ENCODE measurements around the gene C1orf56. TPM values are rescaled to one million over a fixed set of nuclear protein-coding genes. Genes with fewer than 3 reads are reported as not detected.
"Not testable (repeated sequence)": the region's sequence is repeated elsewhere in the genome, so short reads cannot be mapped to it uniquely, and the experiment has no call there.

C1orf56 gene
- polyA plus RNA-seq, 2 donors = 1.7 to 2.9 TPM

DNA sequence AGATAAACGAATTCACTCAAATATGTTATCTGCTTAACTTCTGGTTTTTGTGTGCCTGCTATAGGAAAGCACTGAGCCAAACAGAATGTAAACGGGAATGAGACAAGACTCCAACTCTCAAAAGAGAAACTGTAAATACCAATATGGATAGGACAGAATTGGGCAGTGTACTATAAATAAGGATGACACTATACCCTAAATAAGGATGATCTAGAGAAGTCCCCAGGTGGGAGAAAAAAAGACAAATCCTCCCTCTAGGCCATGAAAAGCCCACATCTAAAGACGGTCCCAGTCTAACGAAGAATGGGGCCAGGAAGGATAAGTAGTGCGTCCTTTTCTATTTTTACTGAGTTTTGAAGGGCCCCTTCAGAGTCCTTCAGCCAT, 21.5 kb downstream of the C1orf56 start:
- Histone ChIP-seq H3K9me3 (ENCODE audit: control insufficient read depth in 2 of 2, insufficient read depth in 1 of 2, low read depth in 1 of 2, low read length in 1 of 2) (no peaks in the 10 kb centered on the region), H3K4me3 (ENCODE audit: low read depth in 1 of 2, low read length in 2 of 2) (no peak overlapping the region), H3K27me3 (ENCODE audit: control insufficient read depth in 1 of 2, insufficient read depth in 2 of 2, low read length in 2 of 2) (no peaks in the 10 kb centered on the region), H3K36me3 (ENCODE audit: control insufficient read depth in 2 of 2, insufficient read depth in 2 of 2, low read length in 1 of 2) (peaks cover 0 to 3% of the 10 kb centered on the region in 2 donors), H3K4me1 (ENCODE audit: control insufficient read depth in 2 of 2, insufficient read depth in 2 of 2, low read length in 1 of 2) (no peaks in the 10 kb centered on the region), H3K27ac (ENCODE audit: low read depth in 2 of 2, low read length in 1 of 2) (peak overlapping the region in 1 of 2 donors; percentile 57)
- WGBS, 2 donors = 77 to 83% methylated on average over 5 of the region's 5 CpGs

DNA sequence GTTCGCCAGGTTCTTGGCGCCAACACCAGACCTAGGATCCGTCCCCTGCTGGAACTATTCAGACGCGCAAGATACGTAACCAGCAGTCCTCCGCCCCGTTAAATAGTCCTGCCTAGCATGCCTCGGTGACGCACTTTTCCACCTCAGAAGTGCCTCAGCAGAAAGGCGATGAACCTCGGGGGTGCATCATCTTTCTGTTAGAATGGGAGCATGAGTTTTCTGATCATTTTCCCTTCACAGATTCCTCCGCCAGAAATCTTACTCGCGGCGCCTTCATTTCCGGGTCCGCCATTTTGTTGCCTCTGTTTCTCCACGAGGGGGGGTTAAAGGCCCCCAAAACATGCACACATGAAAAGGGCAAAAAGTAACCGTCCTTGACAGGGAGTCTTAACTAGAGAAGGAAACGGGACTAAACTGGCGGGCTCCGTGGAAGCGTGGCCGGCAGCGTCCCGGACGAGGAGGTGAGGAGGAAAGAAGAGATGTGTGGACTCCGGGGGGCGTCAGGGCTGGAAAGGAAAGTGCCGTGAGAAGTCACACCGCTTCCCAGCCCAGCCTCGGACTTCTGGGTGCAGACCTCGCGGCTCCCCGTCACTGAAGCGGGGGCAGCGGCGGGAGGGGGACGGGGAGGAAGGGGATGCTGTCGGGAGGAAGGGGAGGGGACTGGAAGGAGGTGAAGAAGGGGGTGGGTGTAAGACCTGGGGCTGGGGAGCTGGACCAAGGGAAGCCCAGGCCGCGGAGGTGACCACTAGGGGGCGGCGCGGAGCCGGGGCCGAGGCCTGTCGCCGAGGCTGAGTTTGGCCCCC, 23.1 kb downstream of the C1orf56 start, which contains the start of gene GABPB2:
TSS of gene GABPB2 (plus strand) at position 288 of the 803 bp plus-strand sequence. CDS start 17,429 bp downstream, outside the sequence.
- WGBS, 2 donors = 0 to 1% methylated on average over 42 to 50 of the region's 50 CpGs
- Histone ChIP-seq H3K27me3 (ENCODE audit: control insufficient read depth in 1 of 2, insufficient read depth in 2 of 2, low read length in 2 of 2) (no peaks in the 10 kb centered on the region), H3K4me1 (ENCODE audit: control insufficient read depth in 2 of 2, insufficient read depth in 2 of 2, low read length in 1 of 2) (no peaks in the 10 kb centered on the region), H3K27ac (ENCODE audit: low read depth in 2 of 2, low read length in 1 of 2) (peak within 1 kb of the TSS; percentile 99 to 100), H3K9me3 (ENCODE audit: control insufficient read depth in 2 of 2, insufficient read depth in 1 of 2, low read depth in 1 of 2, low read length in 1 of 2) (no peaks in the 10 kb centered on the region), H3K4me3 (ENCODE audit: low read depth in 1 of 2, low read length in 2 of 2) (peak within 1 kb of the TSS; percentile 88 to 93), H3K36me3 (ENCODE audit: control insufficient read depth in 2 of 2, insufficient read depth in 2 of 2, low read length in 1 of 2) (peaks cover 0 to 5% of the 10 kb centered on the region in 2 donors)

GRCh38 chr1:151072224-151072623, 24.7 kb downstream of the C1orf56 start:
- Histone ChIP-seq H3K9me3 (ENCODE audit: control insufficient read depth in 2 of 2, insufficient read depth in 1 of 2, low read depth in 1 of 2, low read length in 1 of 2) (no peaks in the 10 kb centered on the region), H3K4me1 (ENCODE audit: control insufficient read depth in 2 of 2, insufficient read depth in 2 of 2, low read length in 1 of 2) (no peaks in the 10 kb centered on the region), H3K27me3 (ENCODE audit: control insufficient read depth in 1 of 2, insufficient read depth in 2 of 2, low read length in 2 of 2) (no peaks in the 10 kb centered on the region), H3K4me3 (ENCODE audit: low read depth in 1 of 2, low read length in 2 of 2) (no peak overlapping the region), H3K27ac (ENCODE audit: low read depth in 2 of 2, low read length in 1 of 2) (peak overlapping the region in 1 of 2 donors; percentile 20), H3K36me3 (ENCODE audit: control insufficient read depth in 2 of 2, insufficient read depth in 2 of 2, low read length in 1 of 2) (peaks cover 0 to 5% of the 10 kb centered on the region in 2 donors)
- 70 to 77% methylated on average over 13 of the region's 13 CpGs for WGBS, 2 donors

DNA sequence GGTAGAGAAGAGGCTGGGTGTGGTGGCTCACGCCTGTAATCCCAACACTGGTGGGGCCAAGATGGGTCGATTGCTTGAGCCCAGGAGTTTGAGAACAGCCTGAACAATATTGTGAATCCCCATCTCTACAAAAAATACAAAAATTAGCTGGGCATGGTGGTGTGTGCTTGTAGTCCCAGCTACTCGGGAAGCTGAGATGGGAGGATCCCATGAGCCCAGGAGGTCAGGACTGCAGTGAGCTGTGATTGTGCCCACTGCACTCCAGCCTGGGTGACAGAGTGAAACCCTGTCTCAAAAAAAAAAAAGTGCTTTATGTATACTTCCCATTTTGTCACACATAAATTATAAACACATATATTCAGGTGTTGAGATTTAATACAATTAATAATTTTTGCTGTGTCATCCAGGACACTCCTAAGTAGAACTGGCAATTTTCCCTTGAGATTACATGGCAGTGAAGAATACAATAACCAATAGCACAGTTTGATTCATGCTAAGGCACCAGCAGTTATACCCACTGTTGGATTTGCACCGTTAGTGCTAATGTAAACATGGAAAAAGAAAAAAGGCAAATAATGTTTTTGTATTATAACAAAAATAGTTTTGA, 38.5 kb downstream of the C1orf56 start:
- Histone ChIP-seq H3K36me3 (ENCODE audit: control insufficient read depth in 2 of 2, insufficient read depth in 2 of 2, low read length in 1 of 2) (no peaks in the 10 kb centered on the region), H3K4me3 (ENCODE audit: low read depth in 1 of 2, low read length in 2 of 2) (no peak overlapping the region), H3K27ac (ENCODE audit: low read depth in 2 of 2, low read length in 1 of 2) (no peak overlapping the region), H3K9me3 (ENCODE audit: control insufficient read depth in 2 of 2, insufficient read depth in 1 of 2, low read depth in 1 of 2, low read length in 1 of 2) (no peaks in the 10 kb centered on the region), H3K4me1 (ENCODE audit: control insufficient read depth in 2 of 2, insufficient read depth in 2 of 2, low read length in 1 of 2) (no peaks in the 10 kb centered on the region), H3K27me3 (ENCODE audit: control insufficient read depth in 1 of 2, insufficient read depth in 2 of 2, low read length in 2 of 2) (no peaks in the 10 kb centered on the region)
- 67 to 71% methylated on average over 4 of the region's 4 CpGs for WGBS, 2 donors

- not testable (repeated sequence) for H3K4me3 ChIP-seq (ENCODE audit: low read depth in 1 of 2, low read length in 2 of 2); H3K9me3 ChIP-seq (ENCODE audit: control insufficient read depth in 2 of 2, insufficient read depth in 1 of 2, low read depth in 1 of 2, low read length in 1 of 2); H3K27me3 ChIP-seq (ENCODE audit: control insufficient read depth in 1 of 2, insufficient read depth in 2 of 2, low read length in 2 of 2); H3K4me1 ChIP-seq (ENCODE audit: control insufficient read depth in 2 of 2, insufficient read depth in 2 of 2, low read length in 1 of 2); H3K36me3 ChIP-seq (ENCODE audit: control insufficient read depth in 2 of 2, insufficient read depth in 2 of 2, low read length in 1 of 2); H3K27ac ChIP-seq (ENCODE audit: low read depth in 2 of 2, low read length in 1 of 2)
- 60 to 73% methylated on average over 6 of the region's 6 CpGs for WGBS, 2 donors
Observed at GRCh38 chr1:151097426-151097825, 49.9 kb downstream of the C1orf56 start.

- Histone ChIP-seq H3K4me1 (ENCODE audit: control insufficient read depth in 2 of 2, insufficient read depth in 2 of 2, low read length in 1 of 2) (no peaks in the 10 kb centered on the region), H3K27ac (ENCODE audit: low read depth in 2 of 2, low read length in 1 of 2) (no peak overlapping the region), H3K4me3 (ENCODE audit: low read depth in 1 of 2, low read length in 2 of 2) (no peak overlapping the region), H3K9me3 (ENCODE audit: control insufficient read depth in 2 of 2, insufficient read depth in 1 of 2, low read depth in 1 of 2, low read length in 1 of 2) (no peaks in the 10 kb centered on the region), H3K36me3 (ENCODE audit: control insufficient read depth in 2 of 2, insufficient read depth in 2 of 2, low read length in 1 of 2) (no peaks in the 10 kb centered on the region), H3K27me3 (ENCODE audit: control insufficient read depth in 1 of 2, insufficient read depth in 2 of 2, low read length in 2 of 2) (no peaks in the 10 kb centered on the region)
- 97 to 100% methylated on average over 1 of the region's 1 CpG for WGBS, 2 donors
Observed at GRCh38 chr1:151098126-151098525, 50.6 kb downstream of the C1orf56 start.

Other genes with a start within 250 kb of the C1orf56 start
- 10 to 100 TPM in 1 of 2 donors, 1 to 10 TPM in 1; 5.7 to 11.1 TPM for gene CTSK, start 239.5 kb upstream of the C1orf56 start, polyA plus RNA-seq
- gene ARNT, start 171.2 kb upstream of the C1orf56 start, polyA plus RNA-seq = 10 to 100 TPM in 1 of 2 donors, 1 to 10 TPM in 1; 9.0 to 10.5 TPM
- not detected for gene CTXND2, start 160.6 kb upstream of the C1orf56 start, polyA plus RNA-seq
- gene SETDB1, start 121.4 kb upstream of the C1orf56 start, polyA plus RNA-seq = 10 to 100 TPM; 14.4 to 17.8 TPM
- 10 to 100 TPM; 35.5 to 39.4 TPM for gene CERS2, start 72.9 kb upstream of the C1orf56 start, polyA plus RNA-seq
- gene ANXA9, start 65.5 kb upstream of the C1orf56 start, polyA plus RNA-seq = 10 to 100 TPM; 14.4 to 17.5 TPM
- gene MINDY1, start 40.8 kb upstream of the C1orf56 start, polyA plus RNA-seq = 10 to 100 TPM; 17.2 to 21.3 TPM
- 10 to 100 TPM in 1 of 2 donors, 1 to 10 TPM in 1; 7.2 to 10.1 TPM for gene PRUNE1, start 39.3 kb upstream of the C1orf56 start, polyA plus RNA-seq
- gene BNIPL, start 11.2 kb upstream of the C1orf56 start, polyA plus RNA-seq = 100 to 1,000 TPM; 111 to 159 TPM
- 10 to 100 TPM; 62.9 to 86.6 TPM for gene CDC42SE1, start 11.9 kb downstream of the C1orf56 start, polyA plus RNA-seq
- 1 to 10 TPM in 1 of 2 donors, under 1 TPM in 1; 0.72 to 1.5 TPM for gene MLLT11, start 12.6 kb downstream of the C1orf56 start, polyA plus RNA-seq
- 1 to 10 TPM; 4.2 to 6.3 TPM for gene GABPB2, start 23.0 kb downstream of the C1orf56 start, polyA plus RNA-seq
- gene SEMA6C, start 98.9 kb downstream of the C1orf56 start, polyA plus RNA-seq = 1 to 10 TPM; 3.3 to 7.2 TPM
- 1 to 10 TPM; 1.2 to 1.6 TPM for gene TNFAIP8L2, start 108.9 kb downstream of the C1orf56 start, polyA plus RNA-seq
- 1 to 10 TPM; 3.8 TPM for gene LYSMD1, start 118.2 kb downstream of the C1orf56 start, polyA plus RNA-seq
- gene SCNM1, start 118.4 kb downstream of the C1orf56 start, polyA plus RNA-seq = 10 to 100 TPM; 40.5 to 43.9 TPM
- under 1 TPM; 0.14 to 0.22 TPM for gene TMOD4, start 128.2 kb downstream of the C1orf56 start, polyA plus RNA-seq
- gene VPS72, start 142.4 kb downstream of the C1orf56 start, polyA plus RNA-seq = 10 to 100 TPM; 27.2 to 28.2 TPM
- gene PIP5K1A, start 150.8 kb downstream of the C1orf56 start, polyA plus RNA-seq = 10 to 100 TPM; 16.4 to 23.2 TPM
- 100 to 1,000 TPM; 127 to 168 TPM for gene PSMD4, start 207.0 kb downstream of the C1orf56 start, polyA plus RNA-seq
- gene ZNF687, start 234.5 kb downstream of the C1orf56 start, polyA plus RNA-seq = 10 to 100 TPM in 1 of 2 donors, 1 to 10 TPM in 1; 8.0 to 11.4 TPM

Data from esophagus (tissue), 2 donors.